Muscle layer of duodenum (tissue), 2 donors: ENCODE results near the gene TPH2.

Experiments
- H3K27ac ChIP-seq: one replicate; pipeline ENCODE4 v1.7.0; 2013; ENCODE audit warnings: mild to moderate bottlenecking, low read length
- H3K27me3 ChIP-seq: one replicate; pipeline ENCODE4 v1.7.0; 2013; ENCODE audit warnings: low read depth, mild to moderate bottlenecking, control low read depth, low read length
- H3K36me3 ChIP-seq, 2 donors: one replicate each; pipeline ENCODE4 v1.7.0; 2013; ENCODE audit warnings: low read length in 2 of 2, control low read depth in 1 of 2, mild to moderate bottlenecking in 1 of 2; ENCODE audit not compliant: insufficient read depth in 2 of 2, control insufficient read depth in 1 of 2
- H3K4me1 ChIP-seq, 2 donors: one replicate each; pipeline ENCODE4 v1.7.0; 2013; ENCODE audit warnings: low read length in 2 of 2, mild to moderate bottlenecking in 2 of 2, control low read depth in 1 of 2, moderate library complexity in 1 of 2; ENCODE audit not compliant: insufficient read depth in 2 of 2, control insufficient read depth in 1 of 2
- H3K4me3 ChIP-seq, 2 donors: one replicate each; pipeline ENCODE4 v1.7.0; 2013; ENCODE audit warnings: low read length in 2 of 2, low read depth in 1 of 2, mild to moderate bottlenecking in 1 of 2
- H3K9me3 ChIP-seq, 2 donors: one replicate each; pipeline ENCODE4 v1.7.0; 2013; ENCODE audit warnings: low read length in 2 of 2, control low read depth in 1 of 2, mild to moderate bottlenecking in 1 of 2; ENCODE audit not compliant: control insufficient read depth in 1 of 2
- donor health status: healthy.

The TPH2 gene

GRCh38 chr12:71938728-71939385 lies at the start of gene TPH2:
TPH2 (plus strand) TSS chr12:71938845; CDS start chr12:71938987, 142 bp downstream.
- H3K27ac ChIP-seq = no peak within 1 kb of the TSS
- no peaks in the 10 kb centered on the region for H3K27me3 ChIP-seq
- H3K36me3 ChIP-seq = no peaks in the 10 kb centered on the region
- no peak within 1 kb of the TSS for H3K4me3 ChIP-seq
- no peaks in the 10 kb centered on the region for H3K9me3 ChIP-seq
- H3K4me1 ChIP-seq = no peaks in the 10 kb centered on the region

- H3K4me3 ChIP-seq = no peak overlapping the region
- peaks cover 11 to 21% of the 10 kb centered on the region in 2 donors for H3K36me3 ChIP-seq
- H3K9me3 ChIP-seq = no peaks in the 10 kb centered on the region
- H3K4me1 ChIP-seq = no peaks in the 10 kb centered on the region
- no peak overlapping the region for H3K27ac ChIP-seq
- H3K27me3 ChIP-seq = no peaks in the 10 kb centered on the region
Observed at GRCh38 chr12:71890475-71890874, 48.2 kb upstream of the TPH2 start.

- Histone ChIP-seq H3K27me3 (no peaks in the 10 kb centered on the region), H3K4me3 (no peak overlapping the region), H3K27ac (no peak overlapping the region), H3K9me3 (no peaks in the 10 kb centered on the region), H3K36me3 (peaks cover 7 to 24% of the 10 kb centered on the region in 2 donors), H3K4me1 (no peaks in the 10 kb centered on the region)
Observed at GRCh38 chr12:71892059-71892458, 46.6 kb upstream of the TPH2 start.

GRCh38 chr12:71896205-71896882 lies 42.3 kb upstream of the TPH2 start:
- Histone ChIP-seq H3K27ac (no peak overlapping the region), H3K4me1 (no peaks in the 10 kb centered on the region), H3K9me3 (no peaks in the 10 kb centered on the region), H3K36me3 (peaks cover 24 to 34% of the 10 kb centered on the region in 2 donors), H3K4me3 (no peak overlapping the region), H3K27me3 (no peaks in the 10 kb centered on the region)

GRCh38 chr12:71900091-71900490 lies 38.6 kb upstream of the TPH2 start:
- no peaks in the 10 kb centered on the region for H3K27me3 ChIP-seq
- H3K36me3 ChIP-seq = peaks cover 30 to 37% of the 10 kb centered on the region in 2 donors
- H3K4me3 ChIP-seq = no peak overlapping the region

GRCh38 chr12:71904629-71905028 lies 34.0 kb upstream of the TPH2 start:
- Histone ChIP-seq H3K9me3 (no peaks in the 10 kb centered on the region), H3K4me1 (no peaks in the 10 kb centered on the region), H3K27ac (no peak overlapping the region), H3K4me3 (no peak overlapping the region), H3K36me3 (peaks cover 40 to 43% of the 10 kb centered on the region in 2 donors), H3K27me3 (no peaks in the 10 kb centered on the region)

More at GRCh38 chr12:71900091-71900490, 38.6 kb upstream of the TPH2 start:
- Histone ChIP-seq H3K4me1 (no peaks in the 10 kb centered on the region), H3K27ac (no peak overlapping the region), H3K9me3 (no peaks in the 10 kb centered on the region)

- Histone ChIP-seq H3K27ac (no peak overlapping the region), H3K9me3 (no peaks in the 10 kb centered on the region), H3K4me1 (no peaks in the 10 kb centered on the region), H3K4me3 (no peak overlapping the region), H3K27me3 (no peaks in the 10 kb centered on the region), H3K36me3 (no peaks in the 10 kb centered on the region)
Observed at GRCh38 chr12:71935594-71935993, 3.1 kb upstream of the TPH2 start.

- Histone ChIP-seq H3K27me3 (no peaks in the 10 kb centered on the region), H3K36me3 (no peaks in the 10 kb centered on the region), H3K27ac (no peak overlapping the region), H3K4me3 (no peak overlapping the region), H3K4me1 (no peaks in the 10 kb centered on the region), H3K9me3 (no peaks in the 10 kb centered on the region)
Observed at GRCh38 chr12:71940068-71940467, 1.4 kb downstream of the TPH2 start.

- no peaks in the 10 kb centered on the region for H3K4me1 ChIP-seq
- no peaks in the 10 kb centered on the region for H3K36me3 ChIP-seq
- H3K9me3 ChIP-seq = no peaks in the 10 kb centered on the region
- H3K4me3 ChIP-seq = no peak overlapping the region
- no peak overlapping the region for H3K27ac ChIP-seq
- no peaks in the 10 kb centered on the region for H3K27me3 ChIP-seq
Observed at GRCh38 chr12:71941174-71941573, 2.5 kb downstream of the TPH2 start.

GRCh38 chr12:71942259-71942658 lies 3.6 kb downstream of the TPH2 start:
- Histone ChIP-seq H3K27ac (no peak overlapping the region), H3K4me1 (no peaks in the 10 kb centered on the region), H3K36me3 (no peaks in the 10 kb centered on the region), H3K4me3 (no peak overlapping the region), H3K27me3 (no peaks in the 10 kb centered on the region), H3K9me3 (no peaks in the 10 kb centered on the region)

- no peaks in the 10 kb centered on the region for H3K27me3 ChIP-seq
- no peaks in the 10 kb centered on the region for H3K9me3 ChIP-seq
Observed at GRCh38 chr12:71942703-71943102, 4.1 kb downstream of the TPH2 start.

More at GRCh38 chr12:71942703-71943102, 4.1 kb downstream of the TPH2 start:
- H3K36me3 ChIP-seq = no peaks in the 10 kb centered on the region
- H3K27ac ChIP-seq = no peak overlapping the region
- H3K4me1 ChIP-seq = no peaks in the 10 kb centered on the region
- H3K4me3 ChIP-seq = no peak overlapping the region
